Esophagus mucosa (tissue), 1 donor: ENCODE data around the gene B4GALNT3. TPM values are rescaled to one million over a fixed set of nuclear protein-coding genes. Genes with fewer than 3 reads are reported as not detected.
A peak's percentile ranks its signal among the peaks of the same experiment; 100 is the strongest.

ENCODE experiments used
- ATAC-seq: fragments of 200-7000 bp; cut with Tn5 transposase; one replicate; pipeline ENCODE4 v1.9.1; 2020
- total RNA-seq: library from RNA; stranded (reverse); gene quantifications from one replicate; pipeline ENCODE4 v1.2.4, GENCODE V29; 2023
- donor health status: DM: yes; HTN: yes; CAD: no.

Gene B4GALNT3
- total RNA-seq, 1 donor from 2014 or later, result 25.9 TPM

- peak; percentile 32 for ATAC-seq
Measured at GRCh38 chr12:468671-469389, 9.1 kb downstream of the B4GALNT3 start.

- no peak for ATAC-seq
Measured at GRCh38 chr12:470133-470532, 10.4 kb downstream of the B4GALNT3 start.

GRCh38 chr12:473198-473597 is 13.5 kb downstream of the B4GALNT3 start:
- no peak for ATAC-seq

GRCh38 chr12:473863-474577 is 14.3 kb downstream of the B4GALNT3 start:
- ATAC-seq, result no peak

- ATAC-seq, result no peak
Measured at GRCh38 chr12:475286-475685, 15.5 kb downstream of the B4GALNT3 start.

- no peak for ATAC-seq
Measured at GRCh38 chr12:479161-479560, 19.4 kb downstream of the B4GALNT3 start.

GRCh38 chr12:480831-481816 is 21.4 kb downstream of the B4GALNT3 start:
- peak; percentile 17 for ATAC-seq

GRCh38 chr12:482061-482460 is 22.3 kb downstream of the B4GALNT3 start:
- no peak for ATAC-seq

GRCh38 chr12:484096-484495 is 24.4 kb downstream of the B4GALNT3 start:
- no peak for ATAC-seq

- ATAC-seq, result no peak
Measured at GRCh38 chr12:490260-490659, 30.5 kb downstream of the B4GALNT3 start.

GRCh38 chr12:495466-495865 is 35.7 kb downstream of the B4GALNT3 start:
- no peak for ATAC-seq

GRCh38 chr12:496736-497135 is 37.0 kb downstream of the B4GALNT3 start:
- ATAC-seq, result no peak

GRCh38 chr12:497501-498160 is 37.9 kb downstream of the B4GALNT3 start:
- no peak for ATAC-seq

GRCh38 chr12:499837-500458 is 40.2 kb downstream of the B4GALNT3 start:
- ATAC-seq, result no peak

GRCh38 chr12:501722-502447 is 42.1 kb downstream of the B4GALNT3 start:
- no peak for ATAC-seq

GRCh38 chr12:503111-503761 is 43.5 kb downstream of the B4GALNT3 start:
- peak; percentile 99 for ATAC-seq

GRCh38 chr12:505221-505620 is 45.5 kb downstream of the B4GALNT3 start:
- ATAC-seq, result no peak

- no peak for ATAC-seq
Measured at GRCh38 chr12:507391-507796, 47.7 kb downstream of the B4GALNT3 start.

- no peak for ATAC-seq
Measured at GRCh38 chr12:508145-508544, 48.4 kb downstream of the B4GALNT3 start.

- ATAC-seq, result peak; percentile 90
Measured at GRCh38 chr12:508795-509194, 49.1 kb downstream of the B4GALNT3 start.

- ATAC-seq, result peak; percentile 73
Measured at GRCh38 chr12:509500-509899, 49.8 kb downstream of the B4GALNT3 start.
